ENCODE measurements around the gene MORN1. TPM values are rescaled to one million over a fixed set of nuclear protein-coding genes. Genes with fewer than 3 reads are reported as not detected.

MORN1 gene
- total and polyA plus RNA-seq, 4 donors, result 2.3 to 6.9 (median 3.6) TPM

- TF ChIP-seq NR2F2 (IDR thresholded peaks at IDR 0.05) (no peak), GABPA (IDR thresholded peaks at IDR 0.05 in 1 of 2, conservative IDR thresholded peaks at IDR 0.05 in 1 of 2) (no peak), HNF4A (conservative IDR thresholded peaks at IDR 0.05) (no peak), RXRA (IDR thresholded peaks at IDR 0.05) (no peak), JUND (IDR thresholded peaks at IDR 0.05) (no peak), FOXA1 (IDR thresholded peaks at IDR 0.05) (no peak), SP1 (IDR thresholded peaks at IDR 0.05) (no peak), YY1 (IDR thresholded peaks at IDR 0.05) (no peak), TAF1 (conservative IDR thresholded peaks at IDR 0.05) (no peak), ZBTB33 (IDR thresholded peaks at IDR 0.05) (no peak), MAX (IDR thresholded peaks at IDR 0.05) (no peak), REST (IDR thresholded peaks at IDR 0.05) (no peak), ATF3 (IDR thresholded peaks at IDR 0.05) (no peak), HNF4G (IDR thresholded peaks at IDR 0.05) (no peak), EGR1 (IDR thresholded peaks at IDR 0.05; ENCODE audit: low read depth in 2 of 2) (no peak)
- Histone ChIP-seq H3K36me3 (ENCODE audit: control insufficient read depth in 4 of 4, insufficient read depth in 3 of 4, low read depth in 1 of 4, low read length in 3 of 4) (no peaks in the 10 kb centered on the region), H3K9ac (ENCODE audit: low read depth in 1 of 2, low read length in 2 of 2) (no peak overlapping the region), H3K9me3 (ENCODE audit: control insufficient read depth in 4 of 4, low read length in 3 of 4) (no peaks in the 10 kb centered on the region), H3K4me1 (ENCODE audit: control insufficient read depth in 4 of 4, insufficient read depth in 4 of 4, low read length in 3 of 4) (peaks cover 9 to 31% (median 27%) of the 10 kb centered on the region in 4 donors), H3K27ac (ENCODE audit: low read depth in 1 of 2, low read length in 2 of 2) (peak overlapping the region in 1 of 2 donors; percentile 37), H3K27me3 (ENCODE audit: control insufficient read depth in 4 of 4, insufficient read depth in 4 of 4, low read length in 3 of 4) (no peaks in the 10 kb centered on the region), H3K4me3 (ENCODE audit: low read depth in 1 of 3, low read length in 3 of 3) (no peak overlapping the region)
- DNase-seq (ENCODE audit: low spot score), result no peak
- 55% methylated on average over 19 of the region's 19 CpGs for whole genome bisulfite sequencing
These were observed 24.5 kb upstream of the MORN1 start for GRCh38 chr1:2415801-2416208.

- H3K27me3 ChIP-seq (ENCODE audit: control insufficient read depth in 4 of 4, insufficient read depth in 4 of 4, low read length in 3 of 4), result no peaks in the 10 kb centered on the region
- H3K4me3 ChIP-seq (ENCODE audit: low read depth in 1 of 3, low read length in 3 of 3), result no peak overlapping the region
These were observed 24.0 kb upstream of the MORN1 start for GRCh38 chr1:2415337-2415736.

More at GRCh38 chr1:2415337-2415736, 24.0 kb upstream of the MORN1 start:
- DNase-seq (ENCODE audit: low spot score), result no peak
- no peaks in the 10 kb centered on the region for H3K9me3 ChIP-seq (ENCODE audit: control insufficient read depth in 4 of 4, low read length in 3 of 4)
- H3K36me3 ChIP-seq (ENCODE audit: control insufficient read depth in 4 of 4, insufficient read depth in 3 of 4, low read depth in 1 of 4, low read length in 3 of 4), result no peaks in the 10 kb centered on the region
- no peak overlapping the region for H3K27ac ChIP-seq (ENCODE audit: low read depth in 1 of 2, low read length in 2 of 2)
- 69% methylated on average over 11 of the region's 11 CpGs for WGBS
- H3K4me1 ChIP-seq (ENCODE audit: control insufficient read depth in 4 of 4, insufficient read depth in 4 of 4, low read length in 3 of 4), result peaks cover 9 to 36% (median 31%) of the 10 kb centered on the region in 4 donors
- H3K9ac ChIP-seq (ENCODE audit: low read depth in 1 of 2, low read length in 2 of 2), result no peak overlapping the region
- TF ChIP-seq GABPA (IDR thresholded peaks at IDR 0.05 in 1 of 2, conservative IDR thresholded peaks at IDR 0.05 in 1 of 2) (no peak), FOXA2 (IDR thresholded peaks at IDR 0.05) (no peak), TAF1 (conservative IDR thresholded peaks at IDR 0.05) (no peak), HNF4A (conservative IDR thresholded peaks at IDR 0.05) (no peak), MAX (IDR thresholded peaks at IDR 0.05) (no peak), EGR1 (IDR thresholded peaks at IDR 0.05; ENCODE audit: low read depth in 2 of 2) (no peak)

All from liver (tissue), 9 donors.